Fibroblast of pulmonary artery (primary cell): ENCODE results near the gene RAB27B.
A peak's percentile ranks its signal among the peaks of the same experiment; 100 is the strongest.

Source experiments
- DNase-seq: peaks from one replicate; pipeline ENCODE4 v3.0.0-alpha.2; 2010; ENCODE audit warnings: low read depth
- H3K4me3 ChIP-seq: replicated peaks from 2 replicates; pipeline ENCODE4 v1.5.1; 2011; ENCODE audit warnings: low read depth, mild to moderate bottlenecking, control low read depth, low read length, moderate library complexity
- CTCF ChIP-seq: IDR thresholded peaks from 2 replicates; pipeline ENCODE4 v1.5.1; 2011; ENCODE audit warnings: mild to moderate bottlenecking, control low read depth, low read length, inconsistent platforms; ENCODE audit errors: missing control alignments

The RAB27B gene

DNA sequence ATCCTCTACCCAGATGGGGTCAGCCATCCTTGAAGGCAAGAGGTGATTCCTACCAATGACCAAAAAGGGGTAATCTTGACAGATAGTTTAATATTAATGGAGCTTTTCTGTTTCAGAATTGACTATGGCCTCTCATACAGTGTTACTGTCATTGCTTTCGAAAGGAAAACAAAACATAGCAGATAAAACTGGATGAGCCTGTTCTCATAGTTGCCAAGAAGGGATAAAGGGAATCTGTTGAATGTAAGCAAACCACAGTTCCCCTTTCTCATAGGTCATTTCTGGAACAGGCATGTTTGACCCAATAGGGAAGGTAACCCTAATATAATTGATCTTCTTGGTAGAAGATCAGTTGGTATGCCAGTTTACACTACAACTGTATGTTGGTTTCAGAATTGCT lies 1.6 kb downstream of the RAB27B start:
- peak overlapping the region; percentile 69 for H3K4me3 ChIP-seq
- DNase-seq: no peak
- TF ChIP-seq CTCF: no peak

DNA sequence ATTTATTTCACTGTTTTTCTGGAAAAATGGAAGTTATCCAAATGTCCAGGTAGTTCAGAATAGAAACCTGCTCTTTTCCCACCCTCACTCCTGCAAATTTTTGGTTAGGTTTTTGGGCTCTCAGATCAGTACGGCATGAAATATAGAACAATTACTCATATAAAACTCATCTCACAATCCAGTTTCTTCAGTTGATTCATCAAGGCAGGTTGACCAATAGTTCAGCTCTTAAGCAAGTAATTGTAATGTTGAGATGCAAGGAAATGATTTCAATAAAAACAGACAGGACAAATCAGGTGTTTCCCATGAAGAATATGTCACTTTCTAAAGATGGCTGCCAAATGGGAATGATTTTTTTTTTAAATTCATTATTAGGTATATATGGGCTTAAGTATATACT lies 2.0 kb downstream of the RAB27B start:
- H3K4me3 ChIP-seq: no peak overlapping the region
- TF ChIP-seq CTCF: no peak
- DNase-seq: peak; percentile 17

- H3K4me3 ChIP-seq: no peak overlapping the region
- no peak for TF ChIP-seq CTCF
- DNase-seq: no peak
These were observed 2.6 kb downstream of the RAB27B start for GRCh38 chr18:54830866-54831265.

- no peak for TF ChIP-seq CTCF
These were observed 7.7 kb downstream of the RAB27B start for GRCh38 chr18:54835944-54836343.

GRCh38 chr18:54843314-54843713 lies 15.0 kb downstream of the RAB27B start:
- peak; percentile 10 for DNase-seq
- no peak overlapping the region for H3K4me3 ChIP-seq
- no peak for TF ChIP-seq CTCF

More at GRCh38 chr18:54835944-54836343, 7.7 kb downstream of the RAB27B start:
- DNase-seq: no peak
- no peak overlapping the region for H3K4me3 ChIP-seq

- peak; percentile 14 for DNase-seq
These were observed 17.5 kb downstream of the RAB27B start for GRCh38 chr18:54845787-54846186.

More at GRCh38 chr18:54845787-54846186, 17.5 kb downstream of the RAB27B start:
- TF ChIP-seq CTCF: no peak
- no peak overlapping the region for H3K4me3 ChIP-seq
